Endothelial cell of hepatic sinusoid (primary cell): ENCODE data around the gene SPATA2L.
"Not testable (repeated sequence)": the region's sequence is repeated elsewhere in the genome, so short reads cannot be mapped to it uniquely, and the experiment has no call there.

Source experiments
- in situ Hi-C: cut with HindIII; loops from 2 replicates; pipeline ENCODE4 v1.10.0; 2017; ENCODE audit warnings: low sequenced_read_pairs

Gene SPATA2L

GRCh38 chr16:89693289-89693731, 8.2 kb downstream of the SPATA2L start:
- in situ Hi-C loops: no loop called here

- in situ Hi-C loops: no loop called here
These were observed 9.4 kb downstream of the SPATA2L start for GRCh38 chr16:89691986-89692569.

GRCh38 chr16:89691231-89691985, 10.1 kb downstream of the SPATA2L start:
- in situ Hi-C loops: no loop called here

- in situ Hi-C loops: no loop called here
These were observed 11.1 kb downstream of the SPATA2L start for GRCh38 chr16:89690392-89690901.

GRCh38 chr16:89689621-89690020, 11.9 kb downstream of the SPATA2L start:
- in situ Hi-C loops: loop anchor here (5.0 kb wide), 2 partner anchors 43 to 182 kb away; partner anchors contain the start of gene SPG7

- in situ Hi-C loops: loop anchor here (5.0 kb wide), 2 partner anchors 43 to 182 kb away; partner anchors contain the start of gene SPG7
These were observed 12.4 kb downstream of the SPATA2L start for GRCh38 chr16:89689142-89689541.

GRCh38 chr16:89688395-89688794, 13.1 kb downstream of the SPATA2L start:
- in situ Hi-C loops: loop anchor here (5.0 kb wide), 2 partner anchors 44 to 181 kb away; partner anchors contain the start of gene SPG7

GRCh38 chr16:89687092-89687940, 14.2 kb downstream of the SPATA2L start:
- in situ Hi-C loops: loop anchor here (5.0 kb wide), 2 partner anchors 45 to 180 kb away; partner anchors contain the start of gene SPG7

- in situ Hi-C loops: loop anchor here (5.0 kb wide), 2 partner anchors 46 to 179 kb away; partner anchors contain the start of gene SPG7
These were observed 14.9 kb downstream of the SPATA2L start, which contains the start of gene CDK10 for GRCh38 chr16:89686520-89687091. Gene CDK10, plus strand, starts transcription at chr16:89686689. Its CDS starts 22 bp downstream, at chr16:89686711.

GRCh38 chr16:89685916-89686315, 15.6 kb downstream of the SPATA2L start:
- in situ Hi-C loops: loop anchor here (5.0 kb wide), 2 partner anchors 46 to 179 kb away; partner anchors contain the start of gene SPG7

- in situ Hi-C loops: no loop called here
These were observed 23.2 kb downstream of the SPATA2L start for GRCh38 chr16:89678258-89678657.

- in situ Hi-C loops: no loop called here
These were observed 29.1 kb downstream of the SPATA2L start for GRCh38 chr16:89672177-89672941.

- in situ Hi-C loops: not testable (repeated sequence)
These were observed 29.9 kb downstream of the SPATA2L start for GRCh38 chr16:89671565-89671964.

GRCh38 chr16:89670496-89671431, 30.7 kb downstream of the SPATA2L start:
- in situ Hi-C loops: no loop called here

- in situ Hi-C loops: no loop called here
These were observed 31.8 kb downstream of the SPATA2L start for GRCh38 chr16:89669755-89670154.

GRCh38 chr16:89668790-89669158, 32.7 kb downstream of the SPATA2L start:
- in situ Hi-C loops: no loop called here

GRCh38 chr16:89667633-89668032, 33.9 kb downstream of the SPATA2L start:
- in situ Hi-C loops: no loop called here

GRCh38 chr16:89667000-89667399, 34.5 kb downstream of the SPATA2L start:
- in situ Hi-C loops: not testable (repeated sequence)
